GM12892 (cell line): ENCODE data around the gene STAM2.
"Not testable (repeated sequence)": the region's sequence is repeated elsewhere in the genome, so short reads cannot be mapped to it uniquely, and the experiment has no call there.

Experiments
- POLR2A ChIP-seq: IDR thresholded peaks from 2 replicates; pipeline ENCODE4 v1.6.1; 2011; ENCODE audit warnings: low read depth, low read length, control low read depth
- POLR2AphosphoS5 ChIP-seq: IDR thresholded peaks from 2 replicates; pipeline ENCODE4 v1.6.1; 2011; ENCODE audit warnings: low read depth, low read length, control low read depth

DNA sequence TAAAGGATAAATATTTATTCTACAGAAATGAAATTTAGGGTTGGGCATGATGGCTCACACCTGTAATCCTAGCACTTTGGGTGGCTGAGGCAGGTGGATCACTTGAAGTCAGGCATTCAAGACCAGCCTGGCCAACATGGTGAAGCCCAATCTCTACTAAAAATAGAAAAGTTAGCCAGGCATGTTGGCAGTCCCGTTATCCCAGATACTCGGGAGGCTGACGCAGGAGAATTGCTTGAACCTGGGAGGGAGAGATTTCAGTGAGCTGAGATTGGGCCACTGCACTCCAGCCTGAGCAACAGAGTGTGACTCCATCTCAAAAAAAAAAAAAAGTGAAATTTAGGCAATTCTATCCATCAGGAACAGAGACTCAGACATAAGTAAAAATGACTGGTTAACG, 84.8 kb downstream of the STAM2 start:
- not testable (repeated sequence) for TF ChIP-seq POLR2AphosphoS5, POLR2A
